HFFc6 (cell line): Measurements from ENCODE around the gene FEM1B. TPM values are rescaled to one million over a fixed set of nuclear protein-coding genes. Genes with fewer than 3 reads are reported as not detected.

ENCODE experiments used
- DNase-seq: peaks from one replicate; pipeline ENCODE4 v3.0.0-alpha.2; 2018
- H3K27ac Mint-ChIP-seq: 2 replicates; pipeline ENCODE4 v1.8.0; 2020; ENCODE audit warnings: mild to moderate bottlenecking, mixed read lengths
- H3K27me3 Mint-ChIP-seq: 2 replicates; pipeline ENCODE4 v1.8.0; 2021; ENCODE audit warnings: mild to moderate bottlenecking, moderate library complexity, mixed read lengths; ENCODE audit not compliant: insufficient read depth
- H3K36me3 Mint-ChIP-seq: 2 replicates; pipeline ENCODE4 v1.8.0; 2021; ENCODE audit warnings: low read depth, mixed read lengths
- H3K4me1 Mint-ChIP-seq: 2 replicates; pipeline ENCODE4 v1.8.0; 2020; ENCODE audit warnings: low read depth, mixed read lengths
- H3K4me3 Mint-ChIP-seq: 2 replicates; pipeline ENCODE4 v1.8.0; 2020; ENCODE audit warnings: mild to moderate bottlenecking, moderate library complexity, mixed read lengths
- H3K9me3 Mint-ChIP-seq: 2 replicates; pipeline ENCODE4 v1.8.0; 2020; ENCODE audit warnings: mild to moderate bottlenecking, mixed read lengths
- total RNA-seq, 6 experiments: library from RNA; stranded (reverse); fragmentation: NEBNext Ultra II Directional; extraction: Animal tissue kit (Norgen Biotek cat#: 25700); gene quantifications; 2 replicates in 1 of 6; 3 replicates in 5 of 6; pipeline ENCODE4 v1.2.3, GENCODE V29; 2021
- TF ChIP-seq, protein P1 (sequence below): fragments of 200-600 bp; sonication (generic); IDR thresholded peaks from 2 replicates; pipeline ENCODE4 v1.5.0; 2021; ENCODE audit warnings: antibody characterized with exemption, mild to moderate bottlenecking

Gene FEM1B
- total RNA-seq, 6 experiments from 2014 or later = 30.7 to 38.0 (median 32.7) TPM

DNA sequence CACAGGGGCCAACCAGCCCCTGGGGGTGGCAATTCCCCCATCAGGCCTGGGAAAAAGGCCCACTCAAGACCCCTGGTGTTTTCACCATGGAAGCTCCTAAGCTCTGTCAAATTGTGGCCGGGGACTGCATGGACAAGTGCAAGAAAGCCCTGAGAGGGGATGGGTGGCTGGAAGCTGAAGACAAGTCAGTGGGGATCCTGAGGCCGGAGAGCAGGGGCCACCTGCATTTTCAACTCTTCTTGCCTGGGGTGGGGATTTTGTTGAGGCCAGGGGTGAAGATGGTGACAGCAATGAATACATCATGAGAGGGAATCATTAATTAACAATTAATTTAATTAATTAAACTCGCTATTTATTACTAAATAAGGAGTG is 33.9 kb downstream of the FEM1B start:
- TF ChIP-seq, protein P1, sequence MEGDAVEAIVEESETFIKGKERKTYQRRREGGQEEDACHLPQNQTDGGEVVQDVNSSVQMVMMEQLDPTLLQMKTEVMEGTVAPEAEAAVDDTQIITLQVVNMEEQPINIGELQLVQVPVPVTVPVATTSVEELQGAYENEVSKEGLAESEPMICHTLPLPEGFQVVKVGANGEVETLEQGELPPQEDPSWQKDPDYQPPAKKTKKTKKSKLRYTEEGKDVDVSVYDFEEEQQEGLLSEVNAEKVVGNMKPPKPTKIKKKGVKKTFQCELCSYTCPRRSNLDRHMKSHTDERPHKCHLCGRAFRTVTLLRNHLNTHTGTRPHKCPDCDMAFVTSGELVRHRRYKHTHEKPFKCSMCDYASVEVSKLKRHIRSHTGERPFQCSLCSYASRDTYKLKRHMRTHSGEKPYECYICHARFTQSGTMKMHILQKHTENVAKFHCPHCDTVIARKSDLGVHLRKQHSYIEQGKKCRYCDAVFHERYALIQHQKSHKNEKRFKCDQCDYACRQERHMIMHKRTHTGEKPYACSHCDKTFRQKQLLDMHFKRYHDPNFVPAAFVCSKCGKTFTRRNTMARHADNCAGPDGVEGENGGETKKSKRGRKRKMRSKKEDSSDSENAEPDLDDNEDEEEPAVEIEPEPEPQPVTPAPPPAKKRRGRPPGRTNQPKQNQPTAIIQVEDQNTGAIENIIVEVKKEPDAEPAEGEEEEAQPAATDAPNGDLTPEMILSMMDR = no peak
- Mint-ChIP-seq H3K27ac (no peak overlapping the region), H3K27me3 (peaks cover 4% of the 10 kb centered on the region), H3K36me3 (no peaks in the 10 kb centered on the region), H3K9me3 (no peaks in the 10 kb centered on the region), H3K4me1 (peaks cover 29% of the 10 kb centered on the region), H3K4me3 (no peak overlapping the region)
- no peak for DNase-seq

GRCh38 chr15:68311859-68312557 is 34.5 kb downstream of the FEM1B start:
- H3K27me3 Mint-ChIP-seq = peaks cover 4% of the 10 kb centered on the region
- no peak overlapping the region for H3K27ac Mint-ChIP-seq
- H3K4me1 Mint-ChIP-seq = peaks cover 23% of the 10 kb centered on the region
- DNase-seq = no peak
- H3K9me3 Mint-ChIP-seq = no peaks in the 10 kb centered on the region
- no peak overlapping the region for H3K4me3 Mint-ChIP-seq
- no peaks in the 10 kb centered on the region for H3K36me3 Mint-ChIP-seq
- TF ChIP-seq, protein P1 = no peak

DNA sequence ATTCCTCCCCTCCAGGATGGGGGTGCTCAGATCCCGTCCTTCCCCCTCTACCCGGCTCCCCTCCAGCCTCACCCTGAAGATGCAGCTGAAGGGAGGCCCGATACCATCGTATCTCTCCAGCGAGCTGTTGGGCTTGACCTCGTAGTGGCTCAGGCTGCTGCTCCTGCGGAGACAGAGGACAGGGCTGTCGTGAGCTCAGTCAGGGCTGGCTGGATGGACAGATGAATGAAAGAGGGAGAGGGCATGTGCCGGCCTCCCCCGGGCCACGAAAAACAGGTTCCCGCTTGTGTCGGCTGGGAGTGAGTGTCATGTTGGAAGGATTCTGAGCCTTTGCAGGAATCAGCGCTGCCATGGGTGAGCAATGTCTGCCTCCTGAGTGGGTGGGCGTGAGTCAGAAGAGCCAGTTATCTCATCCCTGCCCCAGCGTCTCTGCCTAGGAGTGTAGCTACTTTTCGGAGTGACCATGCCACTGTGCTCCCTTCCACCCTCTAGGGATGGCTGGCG is 35.2 kb downstream of the FEM1B start:
- TF ChIP-seq, protein P1 = no peak
- DNase-seq = no peak
- Mint-ChIP-seq H3K36me3 (no peaks in the 10 kb centered on the region), H3K4me3 (no peak overlapping the region), H3K27me3 (peaks cover 5% of the 10 kb centered on the region), H3K27ac (no peak overlapping the region; the same call in 1 of the 2 replicates), H3K4me1 (peaks cover 20% of the 10 kb centered on the region), H3K9me3 (no peaks in the 10 kb centered on the region)

DNA sequence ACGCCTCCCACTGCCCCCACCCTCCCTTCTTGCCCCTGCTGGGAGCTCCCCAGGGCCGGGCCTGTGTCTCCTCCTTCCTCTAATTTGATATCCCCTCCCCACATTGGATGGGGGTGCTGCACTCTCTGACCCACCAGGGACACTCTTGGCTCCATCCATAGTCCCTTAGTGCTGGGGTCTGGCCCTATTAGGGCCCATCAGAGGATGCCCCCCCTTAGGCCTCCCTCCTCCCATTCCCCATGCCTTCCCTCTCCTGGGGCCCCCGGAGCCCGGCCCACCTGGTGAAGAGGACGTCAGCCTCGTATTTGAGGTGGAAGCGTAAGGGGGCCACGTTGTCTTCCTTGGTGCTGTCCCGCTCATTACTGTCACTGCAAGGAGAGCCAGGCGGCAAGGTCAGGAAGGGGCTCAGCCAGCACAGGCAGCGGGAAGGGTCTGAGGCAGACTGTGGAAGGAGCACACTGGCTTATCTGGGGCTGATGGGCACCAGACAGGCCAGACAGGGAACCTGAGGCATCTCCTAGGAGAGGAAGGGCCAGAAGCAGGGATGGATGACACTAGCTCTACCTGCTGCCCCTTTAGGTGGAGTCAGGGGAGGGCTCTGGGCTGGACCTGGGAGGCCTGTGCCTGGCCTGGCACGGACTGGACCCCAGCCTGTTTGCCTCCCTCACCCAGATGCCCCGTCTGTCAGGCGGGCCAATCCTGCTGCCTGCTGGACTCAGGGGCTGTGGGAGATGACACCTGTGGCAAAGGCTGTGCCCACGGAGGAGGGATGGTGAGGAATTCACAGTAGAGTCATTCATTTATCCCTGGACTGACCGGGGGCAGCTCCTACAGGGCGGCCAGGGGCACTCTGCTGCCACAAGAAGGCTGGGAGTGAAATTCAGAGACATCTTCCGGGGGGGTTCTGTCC is 36.2 kb downstream of the FEM1B start:
- H3K36me3 Mint-ChIP-seq = no peaks in the 10 kb centered on the region

DNA sequence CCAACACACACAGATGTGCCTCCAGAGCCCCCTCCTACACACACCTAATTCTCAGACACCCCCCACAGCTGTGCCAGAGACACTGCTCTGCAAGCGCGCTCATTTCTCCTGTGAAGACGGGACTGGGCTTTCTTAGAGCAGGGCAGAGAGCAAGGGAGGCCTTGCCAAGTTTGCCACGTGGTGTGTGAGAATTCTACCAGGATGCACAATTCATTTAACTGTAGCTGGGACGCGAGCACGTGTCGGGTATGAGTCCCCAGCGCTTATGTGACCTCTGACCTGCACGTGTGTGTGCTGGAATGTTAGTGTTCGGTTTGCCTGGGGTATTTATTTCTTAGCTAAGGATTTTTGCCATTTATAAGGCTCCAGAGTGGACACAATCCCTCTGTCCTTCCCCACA is 37.0 kb downstream of the FEM1B start:
- no peak overlapping the region for H3K4me3 Mint-ChIP-seq
- TF ChIP-seq, protein P1 = no peak
- no peak overlapping the region for H3K27ac Mint-ChIP-seq
- DNase-seq = no peak
- H3K36me3 Mint-ChIP-seq = no peaks in the 10 kb centered on the region
- H3K27me3 Mint-ChIP-seq = peaks cover 9% of the 10 kb centered on the region
- peaks cover 10% of the 10 kb centered on the region for H3K4me1 Mint-ChIP-seq
- no peaks in the 10 kb centered on the region for H3K9me3 Mint-ChIP-seq

More for the DNA sequence above, 36.2 kb downstream of the FEM1B start:
- Mint-ChIP-seq H3K4me1 (peaks cover 18% of the 10 kb centered on the region), H3K9me3 (no peaks in the 10 kb centered on the region), H3K27ac (no peak overlapping the region), H3K27me3 (peaks cover 8% of the 10 kb centered on the region), H3K4me3 (no peak overlapping the region)
- no peak for DNase-seq
- TF ChIP-seq, protein P1 = no peak
